Uterus (tissue), 4 donors: ENCODE results near the gene SH3BP2. TPM values are rescaled to one million over a fixed set of nuclear protein-coding genes. Genes with fewer than 3 reads are reported as not detected.

ENCODE experiments used
- DNase-seq, 2 donors: peaks; one replicate each; pipeline ENCODE4 v3.0.0-alpha.2; 2019 to 2020
- H3K27ac ChIP-seq, 2 donors: fragments of 200-600 bp; sonication (generic); 1 replicate in 1 of 2; 2 replicates in 1 of 2; pipeline ENCODE4 v1.5.1; 2016 to 2018
- H3K27me3 ChIP-seq, 2 donors: fragments of 200-600 bp; sonication (generic); one replicate each; pipeline ENCODE4 v1.5.1; 2018 to 2019; ENCODE audit warnings: control low read depth in 1 of 2
- H3K36me3 ChIP-seq, 2 donors: fragments of 200-600 bp; sonication (generic); one replicate each; pipeline ENCODE4 v1.5.1; 2019; ENCODE audit warnings: control low read depth in 1 of 2
- H3K4me1 ChIP-seq, 2 donors: fragments of 200-600 bp; sonication (generic); one replicate each; pipeline ENCODE4 v1.5.1; 2018 to 2019; ENCODE audit warnings: control low read depth in 1 of 2
- H3K4me3 ChIP-seq, 2 donors: fragments of 200-600 bp; sonication (generic); 1 replicate in 1 of 2; 2 replicates in 1 of 2; pipeline ENCODE4 v1.5.1; 2018 to 2019; ENCODE audit warnings: mild to moderate bottlenecking in 1 of 2
- H3K9me3 ChIP-seq, 2 donors: fragments of 200-600 bp; sonication (generic); one replicate each; pipeline ENCODE4 v1.5.1; 2019; ENCODE audit warnings: control low read depth in 1 of 2
- POLR2A ChIP-seq, 2 donors: fragments of 450-650 bp; IDR thresholded peaks; one replicate each; pipeline ENCODE4 v1.6.1; 2016; ENCODE audit warnings: antibody characterized with exemption in 2 of 2, mild to moderate bottlenecking in 1 of 2, moderate library complexity in 1 of 2
- intact Hi-C: fragments of 100-400 bp; cut with DNase I; formaldehyde crosslinking; loops from one replicate; pipeline ENCODE4 v1.15.1; 2023; ENCODE audit warnings: low total_unique reads
- total RNA-seq, 4 donors: library from RNA; depleted of rRNA in 3 of 4; stranded (reverse); fragments of >200 nt in 3 of 4; gene quantifications; one replicate each; pipeline versions ENCODE4 v1.1.0 to v1.2.4, GENCODE V29; 2014 to 2023
- TF ChIP-seq, protein P1 (sequence below), 4 experiments: fragments of 200-600 bp in 2 of 4; fragments of 450-650 bp in 2 of 4; sonication (generic) in 2 of 4; IDR thresholded peaks; one replicate each; pipeline ENCODE4 v1.5.1; 2016 to 2019; ENCODE audit warnings: antibody characterized with exemption in 4 of 4, mild to moderate bottlenecking in 2 of 4, moderate library complexity in 1 of 4
- donor health status: DM: yes; HTN: yes; CAD: no.

The SH3BP2 gene
- total RNA-seq, 4 donors from 2014 or later: 6.4 to 50.0 (median 29.3) TPM

GRCh38 chr4:2860391-2861348, 67.8 kb downstream of the SH3BP2 start:
- no peaks in the 10 kb centered on the region for H3K27me3 ChIP-seq
- H3K4me1 ChIP-seq: peaks cover 22 to 25% of the 10 kb centered on the region in 2 donors
- no peak overlapping the region for H3K4me3 ChIP-seq
- peak in 1 of 2 donors; percentile 46 for DNase-seq
- TF ChIP-seq, protein P1, sequence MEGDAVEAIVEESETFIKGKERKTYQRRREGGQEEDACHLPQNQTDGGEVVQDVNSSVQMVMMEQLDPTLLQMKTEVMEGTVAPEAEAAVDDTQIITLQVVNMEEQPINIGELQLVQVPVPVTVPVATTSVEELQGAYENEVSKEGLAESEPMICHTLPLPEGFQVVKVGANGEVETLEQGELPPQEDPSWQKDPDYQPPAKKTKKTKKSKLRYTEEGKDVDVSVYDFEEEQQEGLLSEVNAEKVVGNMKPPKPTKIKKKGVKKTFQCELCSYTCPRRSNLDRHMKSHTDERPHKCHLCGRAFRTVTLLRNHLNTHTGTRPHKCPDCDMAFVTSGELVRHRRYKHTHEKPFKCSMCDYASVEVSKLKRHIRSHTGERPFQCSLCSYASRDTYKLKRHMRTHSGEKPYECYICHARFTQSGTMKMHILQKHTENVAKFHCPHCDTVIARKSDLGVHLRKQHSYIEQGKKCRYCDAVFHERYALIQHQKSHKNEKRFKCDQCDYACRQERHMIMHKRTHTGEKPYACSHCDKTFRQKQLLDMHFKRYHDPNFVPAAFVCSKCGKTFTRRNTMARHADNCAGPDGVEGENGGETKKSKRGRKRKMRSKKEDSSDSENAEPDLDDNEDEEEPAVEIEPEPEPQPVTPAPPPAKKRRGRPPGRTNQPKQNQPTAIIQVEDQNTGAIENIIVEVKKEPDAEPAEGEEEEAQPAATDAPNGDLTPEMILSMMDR (IDR thresholded peaks at IDR 0.05): no peak
- TF ChIP-seq POLR2A (IDR thresholded peaks at IDR 0.05): no peak
- intact Hi-C loops: no loop called here
- peak overlapping the region; percentile 3 to 67 for H3K27ac ChIP-seq
- H3K9me3 ChIP-seq: no peaks in the 10 kb centered on the region
- no peaks in the 10 kb centered on the region for H3K36me3 ChIP-seq

GRCh38 chr4:2861631-2862436, 68.9 kb downstream of the SH3BP2 start:
- no peak for DNase-seq
- Histone ChIP-seq H3K4me1 (peaks cover 19 to 25% of the 10 kb centered on the region in 2 donors), H3K27me3 (no peaks in the 10 kb centered on the region), H3K27ac (peak overlapping the region; percentile 3 to 67), H3K4me3 (no peak overlapping the region), H3K36me3 (no peaks in the 10 kb centered on the region), H3K9me3 (no peaks in the 10 kb centered on the region)
- intact Hi-C loops: no loop called here
- TF ChIP-seq POLR2A (IDR thresholded peaks at IDR 0.05): no peak
- TF ChIP-seq, protein P1 (IDR thresholded peaks at IDR 0.05): no peak

DNA sequence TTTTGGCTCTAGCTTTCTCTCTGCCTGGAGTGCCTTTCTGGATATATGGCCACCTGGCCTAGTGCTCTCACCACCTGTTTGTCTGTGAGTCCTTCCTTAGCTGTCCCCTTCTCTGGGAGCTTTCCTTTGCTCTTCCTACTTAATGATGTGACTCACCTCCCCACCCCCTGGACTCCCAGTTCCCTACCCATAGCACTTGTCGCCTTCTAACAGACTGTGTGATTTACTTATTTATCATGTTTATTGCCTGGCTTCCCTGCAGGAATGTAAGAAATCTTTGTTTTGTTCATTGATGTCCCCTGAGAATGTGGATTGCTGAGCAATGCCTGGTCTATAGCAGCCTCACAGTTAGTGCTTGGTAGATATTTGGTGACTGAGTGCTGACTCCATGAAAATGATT, 69.6 kb downstream of the SH3BP2 start:
- TF ChIP-seq, protein P1 (IDR thresholded peaks at IDR 0.05): no peak
- TF ChIP-seq POLR2A (IDR thresholded peaks at IDR 0.05): no peak
- H3K4me3 ChIP-seq: no peak overlapping the region
- no peak for DNase-seq
- no peaks in the 10 kb centered on the region for H3K27me3 ChIP-seq
- H3K9me3 ChIP-seq: no peaks in the 10 kb centered on the region
- H3K27ac ChIP-seq: peak overlapping the region; percentile 3 to 67
- H3K4me1 ChIP-seq: peaks cover 25 to 26% of the 10 kb centered on the region in 2 donors
- intact Hi-C loops: no loop called here
- no peaks in the 10 kb centered on the region for H3K36me3 ChIP-seq

GRCh38 chr4:2863649-2864048, 70.8 kb downstream of the SH3BP2 start:
- H3K27me3 ChIP-seq: no peaks in the 10 kb centered on the region
- no peak overlapping the region for H3K27ac ChIP-seq
- TF ChIP-seq, protein P1 (IDR thresholded peaks at IDR 0.05): no peak
- TF ChIP-seq POLR2A (IDR thresholded peaks at IDR 0.05): no peak
- intact Hi-C loops: no loop called here
- peaks cover 21 to 29% of the 10 kb centered on the region in 2 donors for H3K4me1 ChIP-seq
- H3K9me3 ChIP-seq: no peaks in the 10 kb centered on the region
- no peaks in the 10 kb centered on the region for H3K36me3 ChIP-seq
- no peak for DNase-seq
- H3K4me3 ChIP-seq: no peak overlapping the region
